AG04449 (cell line): ENCODE data around the gene POU6F1.

Source experiments
- CTCF ChIA-PET: fragments of 350-600 bp; formaldehyde crosslinking; extraction: SDS; loops from one replicate; lab custom pipeline; 2021; ENCODE audit warnings: antibody characterized with exemption; lab: Yijun Ruan, JAX
- POLR2A ChIA-PET: fragments of 400-600, 350-600 bp; formaldehyde crosslinking; extraction: SDS; loops from one replicate; lab custom pipeline; 2020; ENCODE audit warnings: antibody characterized with exemption, inconsistent platforms; lab: Yijun Ruan, JAX
- DNase-seq: peaks from one replicate; pipeline ENCODE4 v3.0.0-alpha.2; 2010; ENCODE audit warnings: low read depth, low spot score
- H3K4me3 ChIP-seq: 2 replicates; pipeline ENCODE4 v1.5.1; 2011; ENCODE audit warnings: low read depth, mild to moderate bottlenecking, control low read depth, low read length
- TF ChIP-seq, protein P1 (sequence below): IDR thresholded peaks from one replicate; pipeline ENCODE4 v1.5.1; 2011; ENCODE audit warnings: mild to moderate bottlenecking, moderate library complexity, low read length, control low read depth, inconsistent platforms; ENCODE audit not compliant: insufficient read depth; ENCODE audit errors: missing control alignments

POU6F1 gene

DNA sequence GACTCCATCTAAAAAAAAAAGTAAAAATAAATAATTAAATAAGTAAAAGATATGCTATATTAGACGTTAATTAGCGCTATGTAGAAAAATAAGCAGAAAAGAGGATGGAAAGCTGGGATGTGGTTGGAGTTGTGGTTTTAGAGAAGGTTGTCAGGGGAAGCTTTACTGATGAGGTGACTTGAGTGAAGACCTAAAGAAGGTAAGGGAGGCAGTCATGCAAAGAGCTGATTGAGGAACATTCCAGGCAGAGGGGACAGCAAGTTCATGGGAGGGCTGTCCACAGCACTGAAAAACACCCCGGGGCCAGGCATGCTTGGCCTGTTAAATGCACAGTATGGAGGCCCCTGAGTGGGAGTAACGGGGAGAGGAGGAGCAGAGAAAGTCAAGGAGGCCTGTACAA is 36.7 kb upstream of the POU6F1 start:
- CTCF ChIA-PET = interaction anchor here (0.8 to 1.9 kb wide), 2 partner anchors 9 to 15 kb away, joined by 3 to 6 read pairs; partner anchors contain the start of gene SMAGP
- no peak for DNase-seq
- H3K4me3 ChIP-seq = no peak overlapping the region
- TF ChIP-seq, protein P1, sequence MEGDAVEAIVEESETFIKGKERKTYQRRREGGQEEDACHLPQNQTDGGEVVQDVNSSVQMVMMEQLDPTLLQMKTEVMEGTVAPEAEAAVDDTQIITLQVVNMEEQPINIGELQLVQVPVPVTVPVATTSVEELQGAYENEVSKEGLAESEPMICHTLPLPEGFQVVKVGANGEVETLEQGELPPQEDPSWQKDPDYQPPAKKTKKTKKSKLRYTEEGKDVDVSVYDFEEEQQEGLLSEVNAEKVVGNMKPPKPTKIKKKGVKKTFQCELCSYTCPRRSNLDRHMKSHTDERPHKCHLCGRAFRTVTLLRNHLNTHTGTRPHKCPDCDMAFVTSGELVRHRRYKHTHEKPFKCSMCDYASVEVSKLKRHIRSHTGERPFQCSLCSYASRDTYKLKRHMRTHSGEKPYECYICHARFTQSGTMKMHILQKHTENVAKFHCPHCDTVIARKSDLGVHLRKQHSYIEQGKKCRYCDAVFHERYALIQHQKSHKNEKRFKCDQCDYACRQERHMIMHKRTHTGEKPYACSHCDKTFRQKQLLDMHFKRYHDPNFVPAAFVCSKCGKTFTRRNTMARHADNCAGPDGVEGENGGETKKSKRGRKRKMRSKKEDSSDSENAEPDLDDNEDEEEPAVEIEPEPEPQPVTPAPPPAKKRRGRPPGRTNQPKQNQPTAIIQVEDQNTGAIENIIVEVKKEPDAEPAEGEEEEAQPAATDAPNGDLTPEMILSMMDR = no peak
- POLR2A ChIA-PET = no interaction called here

DNA sequence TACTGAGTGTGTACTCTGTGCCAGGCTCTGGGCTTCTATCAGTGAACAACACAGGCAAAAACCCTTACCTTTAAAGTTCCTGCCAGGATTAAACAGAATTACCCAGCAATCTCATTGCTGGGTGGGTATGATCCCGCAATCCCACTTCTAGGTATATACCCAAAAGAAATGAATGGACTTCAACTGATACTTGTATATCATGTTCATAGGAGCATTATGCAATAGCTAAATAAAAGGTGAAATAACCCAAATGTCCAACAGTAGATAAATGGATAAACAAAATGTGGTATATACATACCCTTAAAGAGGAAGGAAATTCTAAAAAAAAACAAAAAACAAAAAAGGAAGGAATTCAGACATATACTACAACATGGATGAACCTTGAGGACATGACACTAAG is 35.4 kb upstream of the POU6F1 start:
- H3K4me3 ChIP-seq = no peak overlapping the region
- no peak for DNase-seq
- ChIA-PET POLR2A (interaction anchor here (1.1 kb wide), 1 partner anchor 15 kb away, joined by 5 read pairs; the partner anchor contains the start of gene DAZAP2), CTCF (interaction anchor here (0.8 to 2.2 kb wide), 9 partner anchors 9 to 428 kb away, joined by 3 to 12 read pairs (median 3); no protein-coding TSS in a partner anchor)
- TF ChIP-seq, protein P1 = no peak

DNA sequence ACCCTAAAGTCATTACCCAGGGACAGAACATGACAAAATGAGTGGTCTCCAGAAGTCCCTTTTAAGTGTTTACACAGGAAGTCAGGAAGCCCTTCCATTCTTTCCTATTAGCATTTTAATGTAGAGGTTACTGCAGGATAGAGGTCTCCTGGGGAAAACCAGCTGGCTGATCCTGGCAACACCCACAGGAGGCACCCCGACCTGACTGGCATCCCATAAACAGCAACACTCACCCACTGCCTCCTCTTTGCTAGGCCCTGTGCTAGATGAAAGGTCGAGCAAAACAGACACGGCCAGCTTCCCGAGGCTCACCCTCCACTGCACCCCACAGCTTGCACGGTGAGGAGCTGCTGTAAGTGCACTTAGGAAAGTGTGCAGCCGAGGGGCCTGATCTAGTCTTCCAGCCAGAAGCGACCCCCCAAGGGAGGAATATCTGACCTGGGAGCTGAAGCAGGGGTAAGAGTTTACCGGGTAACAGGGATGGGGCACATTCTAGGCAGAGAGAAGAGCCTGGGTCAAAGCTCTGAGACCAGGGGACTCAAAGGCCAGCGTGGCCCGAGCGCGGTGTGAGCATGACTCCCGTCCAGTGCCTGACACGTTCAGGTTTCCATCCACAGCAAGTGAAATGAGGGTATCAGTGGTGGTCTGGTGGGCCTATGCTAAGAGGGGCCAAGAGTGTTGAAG is 29.8 kb upstream of the POU6F1 start:
- TF ChIP-seq, protein P1 = no peak
- POLR2A ChIA-PET = no interaction called here
- CTCF ChIA-PET = interaction anchor here (3.9 kb wide), 1 partner anchor 93 kb away, joined by 15 read pairs; no protein-coding TSS in a partner anchor

DNA sequence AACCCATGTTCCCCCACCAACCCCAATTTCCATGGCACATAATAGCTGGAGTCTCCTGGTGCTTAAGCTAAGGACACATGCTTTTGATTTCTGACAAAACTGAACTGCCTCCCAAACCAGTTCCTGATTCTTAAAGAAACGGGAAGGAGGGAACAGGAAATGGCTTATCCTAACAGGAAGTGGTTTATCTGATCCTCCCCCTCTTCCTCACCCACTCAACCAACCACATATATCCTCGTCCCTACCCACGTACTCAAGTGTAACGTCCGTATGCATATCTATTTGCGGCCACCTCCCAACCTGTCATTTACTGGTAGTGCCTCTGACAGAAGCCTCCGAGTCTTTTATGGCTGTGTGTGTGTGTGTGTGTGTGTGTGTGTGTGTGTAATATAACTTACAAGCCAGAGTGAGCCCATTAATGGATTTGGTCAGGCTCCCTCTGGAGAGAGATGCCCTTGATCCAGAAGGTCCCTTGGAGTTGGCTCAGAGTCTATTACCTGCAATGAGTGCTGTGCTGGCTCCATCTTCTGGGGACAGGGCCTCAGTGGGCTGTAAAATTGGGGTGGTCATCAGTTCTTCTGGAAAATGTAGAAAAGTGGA is 28.5 kb upstream of the POU6F1 start:
- ChIA-PET POLR2A (no interaction called here), CTCF (interaction anchor here (1.0 to 3.9 kb wide), 5 partner anchors 8 to 95 kb away, joined by 3 to 15 read pairs (median 3); no protein-coding TSS in a partner anchor)
- no peak overlapping the region for H3K4me3 ChIP-seq
- TF ChIP-seq, protein P1 = no peak
- DNase-seq = no peak

More for the DNA sequence above, 29.8 kb upstream of the POU6F1 start:
- no peak for DNase-seq
- H3K4me3 ChIP-seq = no peak overlapping the region

DNA sequence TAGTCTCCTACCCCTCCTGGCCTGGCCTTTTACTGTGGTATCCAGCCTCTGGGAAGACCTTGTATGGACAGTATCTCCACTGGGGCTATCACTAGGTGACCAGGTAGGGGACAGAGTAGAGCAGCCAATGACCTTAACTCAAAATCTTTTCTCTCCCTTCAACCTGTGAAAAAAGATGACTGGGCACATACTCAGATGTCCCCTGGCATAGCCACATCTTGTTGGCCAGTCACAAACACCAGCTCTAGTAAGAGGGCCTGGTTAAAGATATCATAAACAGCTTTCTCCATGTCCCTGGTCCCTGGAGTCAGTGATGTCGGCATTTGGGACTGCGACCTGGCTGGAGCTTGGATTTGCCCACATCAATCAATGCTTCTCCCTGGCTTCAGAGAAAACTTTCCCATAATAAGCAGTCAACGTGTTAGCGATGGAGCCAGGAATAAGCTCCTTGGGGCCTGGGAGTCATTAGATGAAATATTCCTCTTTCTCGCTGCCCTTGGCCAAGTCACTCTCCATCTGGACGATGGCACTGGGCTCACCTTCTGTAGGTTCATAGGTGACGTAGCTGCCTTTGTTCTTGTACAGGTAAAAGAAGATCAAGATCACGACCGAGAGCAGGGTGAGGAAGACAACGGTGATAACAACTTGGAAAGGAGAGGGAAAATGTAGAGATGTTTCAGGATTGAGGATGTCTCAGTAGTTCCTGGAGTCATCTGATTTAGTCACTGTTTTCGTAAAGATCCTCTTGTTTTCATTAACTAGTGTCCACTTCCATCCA is 27.8 kb upstream of the POU6F1 start:
- no peak for DNase-seq
- TF ChIP-seq, protein P1 = no peak
- POLR2A ChIA-PET = interaction anchor here (0.5 kb wide), 1 partner anchor 163 kb away, joined by 4 read pairs; the partner anchor contains the start of gene CSRNP2
- CTCF ChIA-PET = interaction anchor here (1.0 to 1.2 kb wide), 4 partner anchors 9 to 95 kb away, joined by 3 to 5 read pairs (median 3); no protein-coding TSS in a partner anchor
- no peak overlapping the region for H3K4me3 ChIP-seq
